Measurements from ENCODE around the gene CTXND1. TPM values are rescaled to one million over a fixed set of nuclear protein-coding genes. Genes with fewer than 3 reads are reported as not detected.

CTXND1 gene
- total and polyA plus RNA-seq, 2 of the 13 experiments (the other 11 are each of a cell fraction or from before 2014, with no cell fraction given): 1.2 to 2.1 TPM

- TF ChIP-seq YY1 (IDR thresholded peaks at IDR 0.05; ENCODE audit: insufficient read depth, insufficient replicate concordance, low read depth, low read length) (peak; percentile 81), HDAC1 (CRISPR knock-in tag; IDR thresholded peaks at IDR 0.05) (peak; percentile 31; the same call in 1 of the 2 replicates), SP4 (CRISPR knock-in tag; IDR thresholded peaks at IDR 0.05) (peak; percentile 40; the same call in 1 of the 2 replicates), RCOR2 (CRISPR knock-in tag; IDR thresholded peaks at IDR 0.05) (no peak)
Measured at GRCh38 chr15:80154336-80154735, 97.7 kb downstream of the CTXND1 start (continued).

GRCh38 chr15:80153900-80154299, 98.1 kb downstream of the CTXND1 start:
- intact Hi-C loops (cut with micrococcal nuclease; ENCODE audit: unreplicated experiment) (loop anchor here (5.0 to 10.0 kb wide), 2 partner anchors 82 to 269 kb away; no protein-coding TSS in a partner anchor), in situ Hi-C loops (cut with HindIII; ENCODE audit: extremely low pct_ligation_motif_present, low pct_unique_long_range_greater_than_20kb) (loop anchor here (5.0 to 25.0 kb wide), 2 partner anchors 82 to 267 kb away; partner anchors contain the start of gene MTHFS)
- H3K27me3 ChIP-seq (ENCODE audit: control insufficient read depth in 1 of 2, insufficient read depth in 2 of 2, low read length in 2 of 2): no peaks in the 10 kb centered on the region; a peak in 1 of 5 replicates
- POLR2A ChIA-PET: interaction anchor here (0.8 to 3.5 kb wide), 5 partner anchors 8 to 231 kb away, joined by 4 to 24 read pairs (median 4); partner anchors contain the start of gene ZFAND6
- FAIRE-seq (peak; percentile 36), ATAC-seq (no peak), DNase-seq (ENCODE audit: low spot score) (no peak)
- peak overlapping the region; percentile 73 for H3K9ac ChIP-seq (ENCODE audit: insufficient read depth, low read depth, low read length)
- peaks cover 59% of the 10 kb centered on the region for H3K4me1 ChIP-seq (ENCODE audit: insufficient read depth, low read length)
- H3K4me3 ChIP-seq (replicated peaks in 1 of 3; ENCODE audit: insufficient read depth in 1 of 3, low read depth in 2 of 3, low read length in 3 of 3): peak overlapping the region; percentile 78 to 89 (median 88)
- H3K9me3 ChIP-seq (ENCODE audit: low read length): no peaks in the 10 kb centered on the region
- no peak for TF ChIP-seq ATF7-NPFF (CRISPR knock-in tag; IDR thresholded peaks at IDR 0.05; ENCODE audit: low read depth)
- TF ChIP-seq NCOA5 (CRISPR knock-in tag; IDR thresholded peaks at IDR 0.05): no peak
- no peak for TF ChIP-seq DPF2 (CRISPR knock-in tag; IDR thresholded peaks at IDR 0.05; ENCODE audit: borderline replicate concordance, low read depth)
- TF ChIP-seq ZSCAN31 (CRISPR knock-in tag; IDR thresholded peaks at IDR 0.05; ENCODE audit: low read depth): 0 out of 2 replicates have a peak, but pooled peaks have one; percentile 10
- TF ChIP-seq ZBTB42 (CRISPR knock-in tag; IDR thresholded peaks at IDR 0.05): peak; percentile 81; the same call in 1 of the 2 replicates
- TF ChIP-seq IRX3 (CRISPR knock-in tag; IDR thresholded peaks at IDR 0.05; ENCODE audit: borderline replicate concordance, low read depth): no peak
- TF ChIP-seq CAMTA2 (CRISPR knock-in tag; IDR thresholded peaks at IDR 0.05; ENCODE audit: borderline replicate concordance): no peak
- 0 out of 2 replicates have a peak, but pooled peaks have one; percentile 1 for TF ChIP-seq PHF8 (CRISPR knock-in tag; IDR thresholded peaks at IDR 0.05)
- H2AFZ ChIP-seq (ENCODE audit: low read length): no peak overlapping the region
- peaks cover 24% of the 10 kb centered on the region for H3K79me2 ChIP-seq (ENCODE audit: insufficient read depth, low read length)
- H3K36me3 ChIP-seq (replicated peaks in 1 of 2; ENCODE audit: control insufficient read depth in 1 of 2, insufficient read depth in 2 of 2, low read length in 2 of 2): no peaks in the 10 kb centered on the region; a peak in 2 of 5 replicates
- peak overlapping the region; percentile 85 for H3K4me2 ChIP-seq (ENCODE audit: low read depth, low read length)
- H3K27ac ChIP-seq (ENCODE audit: extremely low read length, insufficient read depth, low read length): peak overlapping the region; percentile 68
- BruUV-seq (replicated peaks): no TSS peak
- no peaks in the 10 kb centered on the region for H4K20me1 ChIP-seq (ENCODE audit: insufficient read depth, low read length)
- CTCF ChIA-PET (ENCODE audit: low intra/inter-chr PET ratio, low total read pairs): no interaction called here
- WGBS (ENCODE audit: low lambda C conversion rate): 0% methylated on average over 4 of the region's 4 CpGs

All from HepG2 (cell line).